ENCODE measurements around the gene GTPBP3.

GRCh38 chr19:17304386-17305215 lies 32.8 kb upstream of the GTPBP3 start:
- no peak for TF ChIP-seq CTCF (IDR thresholded peaks at IDR 0.05; ENCODE audit: insufficient read depth, low read length, poor library complexity, severe bottlenecking)
- TF ChIP-seq EZH2phosphoT487 (conservative IDR thresholded peaks at IDR 0.05; ENCODE audit: low read length) = no peak

Measured in SU-DHL-6 (cell line).